HG02973 (cell line): Measurements from ENCODE around the gene ADM.

Experiments
- ATAC-seq: cut with Tn5 transposase; IDR thresholded peaks from one replicate; pipeline ENCODE4 v1.9.1; 2021; ENCODE audit warnings: moderate library complexity; ENCODE audit not compliant: unreplicated experiment

ADM gene

DNA sequence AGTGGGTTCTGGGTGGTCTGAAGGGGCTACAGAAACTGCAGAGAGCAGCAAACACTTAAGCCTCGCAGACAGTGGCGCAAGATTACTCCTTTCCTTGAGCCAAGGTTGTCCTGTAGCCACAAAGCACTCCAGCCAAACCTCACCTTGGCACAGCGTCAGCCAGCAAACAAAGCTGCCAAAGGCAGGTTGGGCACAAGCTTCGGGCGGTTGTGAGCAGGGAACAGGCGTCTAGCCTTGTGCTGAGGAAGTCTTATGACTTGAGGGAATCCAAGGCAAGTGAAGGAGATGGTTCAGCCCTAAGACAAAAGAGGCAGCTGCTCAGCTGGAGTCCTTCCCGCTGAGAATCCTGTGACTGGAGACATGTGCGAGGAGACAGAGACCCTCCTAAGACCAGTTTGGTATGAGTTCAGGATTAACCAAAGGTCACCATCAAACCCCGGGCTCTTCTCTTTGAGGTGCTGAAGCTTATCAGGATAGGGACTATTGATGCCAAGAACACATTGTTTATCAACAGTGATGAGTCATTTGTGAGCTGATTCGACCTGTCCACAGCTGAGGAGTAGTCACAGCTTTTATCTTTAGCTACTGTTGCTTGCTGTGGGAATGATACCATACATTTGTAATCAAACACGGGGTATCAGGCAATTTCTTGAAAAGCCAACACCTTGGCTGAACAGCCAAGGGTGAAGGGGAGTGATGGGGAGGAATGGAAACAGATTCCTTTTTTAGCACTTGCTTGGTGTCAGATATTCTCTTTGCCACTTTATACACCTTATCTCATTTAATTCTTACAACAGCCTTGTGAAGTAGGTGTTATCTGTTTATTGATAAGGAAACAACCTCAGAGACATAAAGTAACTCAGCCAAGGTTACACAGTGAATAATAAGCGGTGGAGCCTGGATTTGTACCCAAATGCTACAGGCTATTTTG, 4.6 kb downstream of the ADM start:
- ATAC-seq = no peak

DNA sequence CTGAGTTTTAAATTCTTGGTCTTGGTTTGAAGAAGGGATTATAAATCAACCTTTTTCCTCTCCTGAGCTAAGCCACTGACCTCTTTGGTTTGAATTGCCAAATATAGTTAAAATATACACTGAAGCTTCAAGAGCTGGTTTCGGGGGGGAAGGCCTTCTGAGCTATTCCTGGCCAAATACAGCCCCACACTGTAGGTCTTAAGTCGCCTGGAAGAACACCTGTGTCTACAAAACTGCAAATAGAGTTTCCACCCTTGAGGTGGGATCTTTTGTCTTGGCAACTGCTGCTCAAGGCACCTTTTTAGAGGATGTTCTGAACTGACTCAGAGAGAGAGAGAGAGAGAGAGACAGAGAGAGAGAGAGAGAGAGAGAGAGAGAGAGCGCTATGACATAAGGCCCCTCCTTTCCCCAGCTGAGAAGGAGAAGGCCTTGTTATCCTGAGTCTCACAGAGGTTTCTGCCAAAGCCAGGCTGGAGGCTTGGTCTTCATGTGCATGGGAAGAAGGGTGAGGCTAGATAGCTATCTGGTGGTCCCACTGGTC, 5.5 kb downstream of the ADM start:
- no peak for ATAC-seq

DNA sequence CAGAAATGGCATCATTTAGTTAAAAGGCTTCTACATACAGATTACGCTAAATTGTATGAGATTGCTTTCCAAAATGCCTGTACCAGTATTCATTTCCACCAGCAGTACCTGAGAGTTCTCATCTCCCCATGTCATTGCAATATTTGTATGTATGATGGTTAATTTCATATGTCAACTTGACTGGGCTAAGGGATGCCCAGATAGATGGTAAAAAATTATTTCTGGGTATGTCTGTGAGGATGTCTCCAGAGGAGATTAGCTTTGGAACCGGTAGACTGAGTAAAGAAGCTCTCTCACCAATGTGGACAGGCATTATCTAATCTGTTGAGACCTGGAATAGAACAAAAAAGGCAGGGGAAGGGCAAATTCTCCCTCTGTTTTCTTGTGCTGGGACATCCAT, 6.9 kb downstream of the ADM start:
- ATAC-seq = no peak

DNA sequence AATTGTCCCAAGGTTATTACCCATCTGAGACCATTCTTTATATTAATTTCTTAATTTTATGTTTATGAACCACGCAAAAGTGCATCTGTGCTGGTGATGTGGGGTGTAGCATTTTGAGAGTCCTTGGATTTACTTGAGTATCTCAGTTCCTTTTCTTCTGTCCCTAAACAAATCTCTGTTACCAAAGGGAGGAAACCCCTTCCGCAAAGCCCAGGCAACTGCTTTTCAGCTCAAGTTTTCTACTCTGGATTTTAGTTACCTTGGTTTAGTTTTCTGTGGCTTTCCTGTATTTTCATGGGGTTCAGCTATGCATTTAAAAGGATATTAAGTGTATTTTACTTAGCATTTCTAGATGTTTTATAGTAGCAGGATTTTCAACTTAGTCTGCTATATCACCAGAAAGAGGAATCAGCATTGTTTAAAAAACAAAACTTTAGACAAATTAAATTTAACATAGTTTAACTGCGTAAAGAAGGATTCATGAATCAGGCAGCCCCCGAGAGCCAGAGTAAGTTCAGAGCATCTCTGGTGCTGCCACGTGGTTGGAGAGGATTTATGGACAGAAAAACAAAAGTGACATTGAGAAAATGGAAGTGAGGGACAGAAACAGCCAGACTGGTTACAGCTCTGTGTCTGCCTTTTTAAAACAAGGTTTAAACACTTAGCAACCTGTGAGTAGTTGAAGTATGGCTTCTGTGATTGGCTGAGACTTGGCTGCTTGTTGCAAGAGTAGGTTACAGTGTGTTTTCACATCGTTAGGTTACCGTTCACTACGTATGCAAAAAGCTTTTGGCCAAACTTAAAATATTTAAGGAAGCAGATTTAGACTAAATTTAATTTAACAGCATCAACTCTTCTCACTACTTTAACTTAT, 9.6 kb downstream of the ADM start:
- ATAC-seq = peak; percentile 75

DNA sequence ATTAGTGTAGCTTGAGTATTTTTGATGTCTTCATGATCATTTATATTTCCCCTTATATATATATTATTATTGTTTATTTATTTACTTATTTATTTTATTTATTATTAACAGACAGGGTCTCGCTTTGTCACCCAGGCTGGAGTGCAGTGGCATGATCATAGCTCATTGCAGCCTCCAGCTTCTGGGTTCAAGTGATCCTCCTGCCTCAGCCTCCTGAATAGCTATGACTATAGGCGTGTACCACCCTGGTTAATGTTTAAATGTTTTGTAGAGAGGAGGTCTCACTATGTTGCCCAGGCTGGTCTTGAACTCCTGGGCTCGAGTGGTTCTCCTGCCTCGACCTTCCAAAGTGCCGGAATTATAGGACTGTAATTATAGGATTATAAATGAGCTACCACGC, 10.2 kb downstream of the ADM start:
- no peak for ATAC-seq

DNA sequence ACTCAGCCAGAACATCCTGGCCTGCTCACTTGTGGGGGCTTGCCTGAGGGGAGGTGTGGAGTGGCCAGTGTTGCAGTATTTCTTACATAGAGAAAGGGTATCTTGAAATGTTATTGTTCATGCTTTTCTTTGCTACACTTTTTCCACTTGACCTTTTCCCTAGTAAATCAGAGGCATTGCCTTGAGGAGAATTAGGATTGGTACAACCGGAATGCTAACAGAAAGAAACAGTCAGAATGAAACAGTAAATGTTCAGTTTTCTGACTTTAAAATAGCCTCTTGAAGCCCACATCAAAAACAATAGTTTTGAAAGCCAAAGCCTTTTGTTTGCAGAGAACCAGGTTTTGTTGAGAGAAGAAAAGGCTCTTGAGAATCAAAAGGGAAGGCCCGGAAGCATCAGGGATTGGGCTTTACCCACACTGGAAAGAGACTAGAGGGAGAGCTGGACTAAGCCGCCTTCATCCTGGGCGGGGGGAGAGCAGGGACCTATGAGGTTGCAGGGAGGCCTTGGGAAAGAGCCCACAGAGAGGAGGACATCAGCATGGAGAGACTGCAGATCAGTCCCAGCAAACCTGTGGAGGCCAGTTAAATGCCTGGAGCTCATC, 12.4 kb downstream of the ADM start:
- no peak for ATAC-seq

DNA sequence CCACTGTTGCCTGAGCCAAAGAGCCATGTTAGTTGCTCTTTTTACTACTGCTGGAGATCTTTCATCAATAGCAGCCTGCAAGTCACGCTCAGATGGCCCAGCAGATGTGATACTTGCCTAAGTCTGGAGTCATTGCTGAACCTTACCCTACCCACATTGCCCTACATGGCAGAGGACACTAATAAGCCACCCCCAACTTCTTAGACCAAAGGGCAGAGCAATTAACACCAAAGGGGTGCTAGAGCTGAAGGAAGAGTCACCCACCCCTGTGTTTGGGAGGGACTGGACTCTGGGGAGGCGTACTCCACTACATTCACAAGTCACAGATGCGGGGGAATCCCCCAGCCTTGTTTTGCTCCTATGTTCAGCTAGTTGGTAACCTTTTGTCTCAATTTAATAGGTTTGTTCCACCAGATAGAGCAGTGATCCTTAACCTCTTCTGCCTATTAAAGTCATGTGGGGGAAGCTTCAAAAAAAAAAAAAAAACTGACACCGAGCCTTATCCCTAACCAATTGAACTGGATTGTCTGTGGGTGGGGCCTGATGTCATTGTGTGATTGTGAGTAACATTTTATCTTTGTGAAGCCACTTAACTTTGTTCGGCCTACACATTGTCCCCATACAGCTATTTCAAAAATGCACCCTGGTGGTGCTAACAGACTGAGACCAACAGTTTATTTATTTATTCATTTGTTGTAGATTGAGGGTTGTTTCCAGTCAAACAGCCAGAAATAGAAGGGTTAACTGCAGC, 13.1 kb downstream of the ADM start:
- peak; percentile 45 for ATAC-seq

DNA sequence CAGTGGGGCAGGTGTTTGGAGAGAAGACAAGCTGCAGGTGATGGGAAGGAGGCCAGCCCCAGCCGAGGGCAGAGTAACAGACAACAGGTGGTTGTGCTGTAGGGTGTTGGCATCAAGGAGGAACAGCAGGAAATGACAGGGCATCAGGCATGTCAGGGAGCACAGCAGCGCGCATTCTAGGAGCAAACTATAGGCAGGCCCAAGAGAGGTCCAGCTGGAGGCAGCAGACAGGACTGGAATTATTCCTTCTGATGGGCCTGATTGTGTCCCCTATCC, 13.6 kb downstream of the ADM start:
- no peak for ATAC-seq

DNA sequence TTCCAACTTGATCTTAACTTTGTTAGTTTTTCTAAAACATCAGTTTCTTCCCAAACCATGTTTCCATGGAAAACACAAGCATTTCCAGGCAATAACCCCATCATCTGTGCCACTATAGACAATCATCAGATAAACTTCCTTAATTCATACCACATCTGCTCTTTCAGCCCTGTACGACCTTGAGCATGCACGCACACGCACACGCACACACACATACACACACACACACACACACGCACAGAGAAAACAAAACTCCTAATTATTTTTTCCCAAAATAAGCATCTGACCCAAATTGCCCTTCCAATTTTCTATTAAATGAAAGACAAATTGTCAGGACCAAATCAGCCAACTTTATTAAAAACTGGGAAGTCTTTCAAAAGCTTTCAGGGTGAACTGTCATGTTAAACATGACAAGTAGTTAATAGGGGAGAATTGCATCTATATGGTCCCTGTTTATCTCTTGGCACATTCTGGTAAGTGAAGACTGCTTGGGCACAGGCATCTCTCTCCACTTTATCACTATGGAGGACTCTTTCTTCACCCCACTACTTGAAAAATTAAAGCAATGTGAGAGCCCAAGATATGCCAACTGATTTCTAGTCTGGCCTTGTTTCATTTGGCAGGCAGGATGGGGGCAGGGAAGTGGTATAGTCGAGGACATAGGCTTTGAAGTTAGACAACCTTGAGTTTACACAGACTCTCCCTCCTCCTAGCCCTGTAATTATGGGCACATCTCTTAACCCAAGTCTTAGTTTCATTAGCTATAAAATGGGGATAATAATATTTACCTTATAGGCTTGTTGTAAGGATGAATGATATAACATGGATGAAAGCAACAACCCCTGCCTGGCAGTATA, 15.1 kb downstream of the ADM start:
- no peak for ATAC-seq

DNA sequence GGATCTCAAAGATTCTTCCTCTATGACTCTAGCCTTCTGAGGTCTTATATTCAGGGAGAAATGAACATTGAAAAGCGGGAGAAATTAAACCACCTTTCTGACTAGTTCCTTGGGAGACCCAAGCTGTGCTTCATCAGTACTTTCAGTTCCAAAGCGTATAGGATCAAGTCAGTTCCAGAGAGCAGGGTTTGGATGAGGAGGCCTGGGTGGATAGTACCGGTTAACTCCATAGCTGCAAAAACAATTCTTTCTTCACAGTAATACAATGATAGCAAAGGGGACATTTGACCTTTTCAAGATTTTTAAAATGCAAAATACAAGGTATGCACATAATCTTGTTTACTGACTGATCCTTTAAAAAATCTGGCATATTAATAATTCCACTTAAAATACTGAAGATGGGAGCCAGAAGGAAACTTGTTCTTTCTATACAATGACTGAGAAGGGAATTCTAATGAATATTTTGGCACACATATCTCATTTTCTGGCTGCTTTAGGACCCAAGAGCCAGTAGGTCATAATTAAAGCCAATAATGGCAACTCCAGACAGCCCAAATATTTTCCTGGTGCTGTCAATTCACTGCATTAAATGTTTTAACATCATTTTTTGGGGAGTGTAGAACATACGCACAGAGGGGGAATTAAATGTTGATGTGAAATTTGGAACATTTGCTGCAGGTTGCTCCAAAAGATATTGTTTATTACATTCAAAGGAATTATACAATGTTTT, 16.0 kb downstream of the ADM start:
- ATAC-seq = no peak

DNA sequence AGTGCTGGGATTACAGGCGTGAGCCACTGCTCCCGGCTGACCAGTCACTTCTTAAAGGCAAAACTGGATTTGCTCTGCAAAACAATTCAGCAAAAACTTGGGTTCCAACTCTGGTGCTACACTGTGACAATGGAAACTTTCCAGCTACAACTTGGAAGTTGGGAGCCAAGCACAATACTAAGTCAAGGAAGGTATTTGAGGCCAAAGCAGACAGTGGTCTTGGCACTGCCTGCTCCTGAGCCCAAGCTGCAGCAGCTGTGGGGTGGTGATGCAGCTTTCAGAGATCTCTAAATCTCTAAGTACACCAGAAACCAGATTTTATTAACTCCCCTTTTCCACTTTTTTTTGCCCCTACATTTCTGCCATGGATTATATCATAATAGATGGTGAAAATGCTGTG, 17.5 kb downstream of the ADM start:
- no peak for ATAC-seq

DNA sequence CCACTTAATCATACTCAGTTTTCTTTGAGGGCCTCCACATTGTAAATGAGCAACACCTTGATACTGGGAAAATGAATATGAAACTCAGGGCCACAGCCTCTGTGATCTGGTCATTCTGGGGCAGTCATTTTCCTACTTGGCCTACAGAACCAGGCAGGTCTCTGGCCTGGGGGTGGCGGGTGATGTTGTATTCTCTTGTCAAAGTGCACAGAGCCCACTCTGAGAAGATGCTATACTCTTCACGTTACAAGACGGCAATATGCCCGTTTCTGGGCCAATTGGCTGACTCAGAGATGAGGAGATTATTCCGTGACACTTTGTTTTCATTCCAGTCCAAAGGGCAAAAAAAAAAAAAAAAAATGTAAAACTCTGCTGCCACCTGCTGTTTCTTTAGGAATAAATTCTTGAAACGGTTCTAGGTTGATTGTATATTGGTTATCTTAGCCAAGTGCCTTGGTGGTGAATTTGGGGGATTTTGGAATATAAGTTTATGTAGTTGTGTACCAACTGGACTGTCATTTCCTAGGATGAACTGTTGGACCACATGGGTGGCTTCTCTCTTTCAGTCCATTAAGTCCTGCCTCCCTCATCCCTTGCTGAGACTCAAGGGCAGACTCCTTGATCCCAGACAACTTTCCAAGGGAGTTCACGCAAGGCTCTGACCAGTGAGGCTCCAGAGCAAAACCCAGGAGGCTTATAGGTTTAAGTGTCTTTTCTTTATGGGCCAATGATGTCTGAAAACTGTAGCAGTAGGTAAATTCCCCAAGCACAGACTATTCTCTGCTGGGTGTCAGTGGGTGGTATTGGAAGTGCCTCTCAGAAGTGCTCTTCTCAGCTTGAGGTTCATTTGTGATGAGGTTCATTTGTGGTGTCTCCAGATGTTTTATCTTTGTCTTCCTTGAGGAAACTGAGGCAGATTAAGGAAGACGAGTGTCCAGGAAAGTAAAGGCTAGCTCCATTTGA, 18.2 kb downstream of the ADM start:
- no peak for ATAC-seq

DNA sequence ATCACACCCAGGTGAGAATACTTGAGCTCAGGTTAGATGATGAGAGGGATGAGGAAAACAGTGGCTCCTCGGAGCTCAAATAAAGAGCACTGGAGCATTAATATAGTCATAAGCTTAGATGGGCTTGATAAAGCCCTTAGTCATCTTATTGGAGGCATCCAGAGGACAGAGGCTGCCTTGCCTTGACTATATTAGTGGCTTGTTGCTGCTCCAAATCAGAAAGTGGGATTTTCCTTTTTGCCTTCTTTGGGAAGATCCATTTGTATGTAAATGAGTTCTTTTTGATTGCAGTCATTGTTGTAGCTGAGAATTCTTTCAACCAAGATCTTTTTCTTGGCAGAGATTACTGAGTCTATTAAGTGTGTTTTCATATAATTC, 18.9 kb downstream of the ADM start:
- ATAC-seq = no peak

DNA sequence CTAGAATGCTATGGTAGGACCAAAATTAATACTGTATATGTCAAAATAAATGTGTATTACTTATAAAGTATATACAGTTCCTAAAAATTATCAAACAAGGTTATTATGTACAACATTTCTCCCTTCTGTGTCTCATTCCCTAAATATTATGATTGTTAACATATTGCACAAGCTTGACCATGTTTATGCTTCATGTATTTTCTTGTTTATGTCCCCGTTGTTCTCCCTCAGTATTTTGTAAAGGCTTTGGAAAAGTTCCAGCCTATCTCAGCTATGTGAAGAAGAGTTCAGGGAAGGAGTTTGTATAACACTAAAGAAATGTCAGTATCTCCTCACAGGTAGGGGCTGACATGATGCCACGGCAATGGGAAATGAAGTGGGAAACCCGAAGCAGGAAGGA, 19.6 kb downstream of the ADM start:
- ATAC-seq = no peak

DNA sequence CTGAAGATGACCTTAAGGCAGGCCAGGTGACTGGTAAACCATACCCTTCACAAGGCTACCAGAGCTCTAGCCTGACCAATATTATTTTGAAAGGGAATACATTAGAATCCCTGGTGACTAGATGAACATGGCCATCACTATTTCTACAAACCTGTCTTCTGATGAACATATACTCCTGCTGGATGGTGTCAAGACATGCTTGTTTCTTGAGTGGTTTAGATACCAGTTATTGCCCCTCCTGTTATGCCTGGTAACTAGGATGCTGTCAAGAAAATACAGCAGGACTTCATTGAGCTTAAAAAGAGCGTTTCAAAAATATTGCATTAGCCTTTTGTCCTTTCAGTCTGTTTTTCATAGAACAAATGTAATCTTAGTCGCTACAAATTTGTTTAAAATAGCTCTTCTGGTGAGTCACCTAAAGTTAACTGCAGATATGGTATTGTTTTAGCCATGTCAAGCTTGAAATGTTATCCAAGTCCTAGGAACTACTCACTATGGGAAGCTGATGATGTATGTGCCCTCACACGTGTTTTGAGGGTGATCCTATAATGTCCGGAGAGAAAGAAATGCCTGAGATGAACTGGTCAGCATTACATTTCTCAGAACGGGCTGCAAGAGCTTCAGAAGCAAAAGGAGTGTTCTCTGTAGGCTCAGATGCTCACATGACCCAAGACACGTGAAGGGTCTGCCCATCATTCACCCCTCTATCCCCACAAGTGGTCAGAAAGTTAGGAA, 20.6 kb downstream of the ADM start:
- ATAC-seq = no peak

DNA sequence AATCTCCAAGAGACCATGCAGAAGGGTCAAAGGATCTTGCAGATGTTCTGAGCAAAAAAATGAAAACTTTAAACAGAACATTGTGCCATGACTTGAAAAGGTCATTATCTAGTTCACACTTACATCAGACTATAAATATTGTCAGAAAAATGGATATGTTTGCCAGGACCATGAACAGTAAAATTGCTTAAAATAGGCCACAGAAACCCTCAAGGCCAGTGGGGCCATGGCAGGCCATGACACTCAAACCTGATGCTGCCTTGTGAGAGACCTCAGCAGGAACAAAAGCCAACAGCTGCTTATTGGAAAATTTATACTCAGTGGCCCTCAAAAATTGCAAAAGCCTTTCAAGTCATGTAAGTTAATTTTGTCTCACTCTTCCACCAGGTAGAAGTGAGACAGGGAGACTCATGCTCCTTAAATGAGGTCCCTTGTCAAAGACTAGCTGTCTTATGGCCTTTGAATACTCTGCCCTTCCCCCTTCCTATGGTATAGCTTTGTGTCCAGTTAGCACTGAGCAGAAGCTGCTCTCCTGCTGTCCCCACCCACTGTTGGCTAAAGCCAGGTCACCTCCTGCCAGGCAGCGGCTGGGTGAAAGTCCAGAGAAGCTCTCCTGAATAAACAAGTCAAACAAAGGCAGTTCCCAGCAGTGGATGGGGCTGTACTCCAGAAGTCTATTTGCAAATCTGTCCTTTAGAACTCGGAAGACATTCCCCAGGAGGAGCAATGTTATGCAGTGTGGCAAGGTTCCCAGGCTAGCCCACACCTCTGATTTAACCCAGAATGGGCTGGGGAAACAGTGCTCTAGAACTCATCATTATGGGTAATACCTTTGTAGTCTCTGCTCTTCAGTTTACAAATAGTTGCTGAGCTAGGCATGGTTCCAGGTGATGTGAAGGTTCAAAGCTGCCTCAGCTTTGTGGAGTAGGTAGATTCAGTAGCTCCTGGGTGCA, 21.4 kb downstream of the ADM start:
- ATAC-seq = no peak
